Vagina (tissue), 2 donors: ENCODE measurements around the gene ALDH18A1.

Experiments
- CTCF ChIP-seq, 3 experiments: fragments of 450-650 bp in 2 of 3; fragments of 200-600 bp in 1 of 3; sonication (generic) in 1 of 3; IDR thresholded peaks; one replicate each; pipeline ENCODE4 v1.5.1; 2017 to 2019; ENCODE audit warnings: antibody characterized with exemption in 3 of 3, mild to moderate bottlenecking in 2 of 3, moderate library complexity in 2 of 3
- POLR2A ChIP-seq, 2 donors: fragments of 450-650 bp; IDR thresholded peaks; one replicate each; pipeline ENCODE4 v1.6.1; 2017; ENCODE audit warnings: antibody characterized with exemption in 2 of 2, mild to moderate bottlenecking in 2 of 2, moderate library complexity in 2 of 2
- POLR2AphosphoS5 ChIP-seq, 2 donors: sonication (generic); formaldehyde crosslinking; IDR thresholded peaks; one replicate each; pipeline ENCODE4 v1.9.0; 2017; ENCODE audit warnings: antibody characterized with exemption in 2 of 2, mild to moderate bottlenecking in 2 of 2, low read depth in 1 of 2; ENCODE audit not compliant: insufficient read depth in 1 of 2

- TF ChIP-seq CTCF (IDR thresholded peaks at IDR 0.05) (no peak), POLR2A (IDR thresholded peaks at IDR 0.05) (no peak), POLR2AphosphoS5 (IDR thresholded peaks at IDR 0.05; ENCODE audit: insufficient read depth in 1 of 2, low read depth in 1 of 2) (no peak)
Observed at GRCh38 chr10:95559896-95560277, 96.6 kb downstream of the ALDH18A1 start.
